Lower lobe of right lung (tissue), 2 donors: ENCODE measurements around the gene ZNF160. TPM values are rescaled to one million over a fixed set of nuclear protein-coding genes. Genes with fewer than 3 reads are reported as not detected.

Source experiments
- ATAC-seq, 2 donors: fragments of 200-7000 bp; cut with Tn5 transposase; one replicate each; pipeline ENCODE4 v1.9.1; 2020 to 2022; ENCODE audit warnings: mild to moderate bottlenecking in 2 of 2, moderate library complexity in 2 of 2
- DNase-seq: peaks from one replicate; pipeline ENCODE4 v3.0.0-alpha.2; 2020
- H3K27ac ChIP-seq: fragments of 200-600 bp; one replicate; pipeline ENCODE4 v1.8.0; 2022
- H3K27me3 ChIP-seq: fragments of 200-600 bp; one replicate; pipeline ENCODE4 v1.8.0; 2022; ENCODE audit warnings: low read depth
- H3K36me3 ChIP-seq: fragments of 200-600 bp; one replicate; pipeline ENCODE4 v1.8.0; 2022; ENCODE audit warnings: mild to moderate bottlenecking
- H3K4me1 ChIP-seq: fragments of 200-600 bp; one replicate; pipeline ENCODE4 v1.8.0; 2022
- H3K4me3 ChIP-seq: fragments of 200-600 bp; one replicate; pipeline ENCODE4 v1.8.0; 2022; ENCODE audit warnings: mild to moderate bottlenecking
- H3K9me3 ChIP-seq: fragments of 200-600 bp; one replicate; pipeline ENCODE4 v1.8.0; 2022
- intact Hi-C: fragments of 100-400 bp; cut with DNase I; formaldehyde crosslinking; loops from one replicate; pipeline ENCODE4 v1.11.0; 2022
- total RNA-seq: library from RNA; stranded (reverse); fragmentation: NEBNext Ultra II Directional; extraction: Animal tissue kit (Norgen Biotek cat#: 25700); gene quantifications from one replicate; pipeline ENCODE4 v1.2.1, GENCODE V29; 2021
- TF ChIP-seq, protein P1 (sequence below): fragments of 200-600 bp; IDR thresholded peaks from one replicate; pipeline ENCODE4 v1.8.0; 2022; ENCODE audit warnings: antibody characterized with exemption, mild to moderate bottlenecking
- donor health status: DM: no; HTN: yes; CAD: no; lungs with severe emphysema.

ZNF160 gene
- total RNA-seq, 1 donor from 2014 or later = 35.5 TPM

DNA sequence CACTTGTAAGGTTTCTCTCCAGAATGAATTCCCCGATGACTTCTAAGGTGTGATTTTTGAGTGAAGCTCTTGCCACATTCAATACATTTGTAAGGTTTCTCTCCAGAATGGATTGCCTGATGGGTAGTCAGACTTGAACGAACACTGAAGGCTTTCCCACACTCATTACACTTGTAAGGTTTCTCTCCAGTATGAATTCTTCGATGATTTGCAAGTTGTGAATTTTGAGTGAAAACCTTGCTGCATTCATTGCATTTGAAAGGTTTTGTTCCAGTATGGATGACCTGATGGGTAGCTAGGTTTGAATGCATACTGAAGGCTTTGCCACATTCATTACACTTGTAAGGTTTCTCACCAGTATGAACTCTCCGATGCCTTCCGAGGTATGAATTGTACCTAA is 34.4 kb downstream of the ZNF160 start:
- Histone ChIP-seq H3K9me3 (peaks cover 84% of the 10 kb centered on the region), H3K27ac (no peak overlapping the region), H3K4me3 (no peak overlapping the region), H3K4me1 (no peaks in the 10 kb centered on the region), H3K36me3 (peaks cover 58% of the 10 kb centered on the region), H3K27me3 (no peaks in the 10 kb centered on the region)
- intact Hi-C loops = no loop called here
- ATAC-seq = no peak
- TF ChIP-seq, protein P1, sequence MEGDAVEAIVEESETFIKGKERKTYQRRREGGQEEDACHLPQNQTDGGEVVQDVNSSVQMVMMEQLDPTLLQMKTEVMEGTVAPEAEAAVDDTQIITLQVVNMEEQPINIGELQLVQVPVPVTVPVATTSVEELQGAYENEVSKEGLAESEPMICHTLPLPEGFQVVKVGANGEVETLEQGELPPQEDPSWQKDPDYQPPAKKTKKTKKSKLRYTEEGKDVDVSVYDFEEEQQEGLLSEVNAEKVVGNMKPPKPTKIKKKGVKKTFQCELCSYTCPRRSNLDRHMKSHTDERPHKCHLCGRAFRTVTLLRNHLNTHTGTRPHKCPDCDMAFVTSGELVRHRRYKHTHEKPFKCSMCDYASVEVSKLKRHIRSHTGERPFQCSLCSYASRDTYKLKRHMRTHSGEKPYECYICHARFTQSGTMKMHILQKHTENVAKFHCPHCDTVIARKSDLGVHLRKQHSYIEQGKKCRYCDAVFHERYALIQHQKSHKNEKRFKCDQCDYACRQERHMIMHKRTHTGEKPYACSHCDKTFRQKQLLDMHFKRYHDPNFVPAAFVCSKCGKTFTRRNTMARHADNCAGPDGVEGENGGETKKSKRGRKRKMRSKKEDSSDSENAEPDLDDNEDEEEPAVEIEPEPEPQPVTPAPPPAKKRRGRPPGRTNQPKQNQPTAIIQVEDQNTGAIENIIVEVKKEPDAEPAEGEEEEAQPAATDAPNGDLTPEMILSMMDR = no peak
- DNase-seq = no peak

DNA sequence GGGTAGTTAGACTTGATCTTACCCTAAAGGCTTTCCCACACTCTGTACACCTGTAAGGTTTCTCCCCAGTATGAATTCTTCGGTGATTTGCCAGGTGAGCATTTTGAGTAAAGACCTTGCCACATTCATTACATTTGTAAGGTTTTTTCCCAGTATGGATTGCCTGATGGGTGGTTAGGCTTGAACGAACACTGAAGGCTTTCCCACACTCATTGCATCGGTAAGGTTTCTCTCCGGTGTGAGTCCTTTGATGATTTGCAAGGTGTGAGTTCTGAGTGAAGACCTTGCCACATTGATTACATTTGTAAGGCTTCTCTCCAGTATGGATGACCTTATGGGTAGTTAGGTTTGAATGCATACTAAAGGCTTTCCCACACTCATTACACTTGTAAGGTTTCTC is 35.0 kb downstream of the ZNF160 start:
- peaks cover 88% of the 10 kb centered on the region for H3K9me3 ChIP-seq
- no peak overlapping the region for H3K4me3 ChIP-seq
- intact Hi-C loops = no loop called here
- no peak overlapping the region for H3K27ac ChIP-seq
- no peak for DNase-seq
- H3K4me1 ChIP-seq = no peaks in the 10 kb centered on the region
- ATAC-seq = no peak
- TF ChIP-seq, protein P1 = no peak
- peaks cover 52% of the 10 kb centered on the region for H3K36me3 ChIP-seq
- no peaks in the 10 kb centered on the region for H3K27me3 ChIP-seq

DNA sequence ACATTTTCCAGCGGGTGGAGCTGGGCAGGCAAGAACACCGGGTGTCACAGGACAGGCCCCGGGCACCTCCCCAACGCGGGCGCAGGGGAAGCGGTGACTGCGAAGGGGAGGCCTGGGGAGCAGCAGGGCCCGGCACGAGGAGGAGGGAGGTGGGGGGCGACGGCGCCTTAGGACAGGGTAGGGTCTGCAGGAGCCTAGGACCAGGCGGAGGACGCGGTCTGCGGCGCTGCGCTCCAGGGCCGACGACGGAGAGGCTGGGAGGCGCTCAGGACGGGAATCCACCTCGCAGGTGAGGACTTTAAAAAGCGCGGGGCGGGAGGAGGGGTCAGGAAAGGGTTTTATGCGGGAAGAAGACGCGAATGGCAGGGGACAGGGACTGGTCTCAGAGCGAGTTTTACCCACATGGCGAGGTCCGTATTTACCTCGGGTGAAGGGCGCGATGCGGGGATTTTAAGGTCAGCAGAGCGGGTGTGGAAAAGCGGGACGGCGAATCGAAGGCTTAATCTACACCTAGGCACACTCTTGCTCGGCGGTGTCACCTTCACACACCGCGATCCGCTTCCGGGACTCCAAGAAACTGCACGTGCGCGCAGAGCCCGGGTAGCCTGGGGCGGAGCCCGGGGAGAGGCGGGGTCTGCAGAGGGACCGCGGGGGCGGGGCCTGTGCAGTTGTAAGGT is 45.2 kb downstream of the ZNF160 start:
- Histone ChIP-seq H3K36me3 (no peaks in the 10 kb centered on the region), H3K4me1 (no peaks in the 10 kb centered on the region), H3K9me3 (peaks cover 57% of the 10 kb centered on the region), H3K27me3 (peaks cover 11% of the 10 kb centered on the region), H3K27ac (no peak overlapping the region), H3K4me3 (peak overlapping the region; percentile 14)
- ATAC-seq (peak; percentile 39 to 61), DNase-seq (peak; percentile 47)
- TF ChIP-seq, protein P1 = no peak
- intact Hi-C loops = no loop called here

DNA sequence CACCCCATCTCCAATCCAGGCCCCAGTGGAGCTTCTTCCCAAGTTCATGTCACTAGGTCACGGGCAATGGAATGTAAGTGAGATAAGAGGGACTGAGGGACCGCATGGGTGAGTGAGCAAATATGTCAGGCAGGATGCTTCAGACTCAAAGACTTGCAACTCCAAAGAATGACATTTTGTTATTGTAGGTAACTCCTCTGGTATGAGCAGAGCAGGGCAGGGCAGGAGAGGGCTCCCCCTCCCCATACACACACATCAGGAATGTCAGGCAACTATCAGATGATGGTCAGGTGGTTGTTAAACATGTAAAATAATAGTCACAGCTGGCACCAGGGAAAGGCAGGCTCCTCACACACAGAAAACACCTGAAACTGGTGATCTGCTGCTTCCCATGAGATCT is 48.1 kb downstream of the ZNF160 start:
- H3K36me3 ChIP-seq = no peaks in the 10 kb centered on the region
- H3K27me3 ChIP-seq = peaks cover 11% of the 10 kb centered on the region
- peaks cover 34% of the 10 kb centered on the region for H3K9me3 ChIP-seq
- ATAC-seq = no peak
- H3K4me3 ChIP-seq = no peak overlapping the region
- no peak for DNase-seq
- intact Hi-C loops = no loop called here
- TF ChIP-seq, protein P1 = no peak
- H3K4me1 ChIP-seq = no peaks in the 10 kb centered on the region
- H3K27ac ChIP-seq = no peak overlapping the region

DNA sequence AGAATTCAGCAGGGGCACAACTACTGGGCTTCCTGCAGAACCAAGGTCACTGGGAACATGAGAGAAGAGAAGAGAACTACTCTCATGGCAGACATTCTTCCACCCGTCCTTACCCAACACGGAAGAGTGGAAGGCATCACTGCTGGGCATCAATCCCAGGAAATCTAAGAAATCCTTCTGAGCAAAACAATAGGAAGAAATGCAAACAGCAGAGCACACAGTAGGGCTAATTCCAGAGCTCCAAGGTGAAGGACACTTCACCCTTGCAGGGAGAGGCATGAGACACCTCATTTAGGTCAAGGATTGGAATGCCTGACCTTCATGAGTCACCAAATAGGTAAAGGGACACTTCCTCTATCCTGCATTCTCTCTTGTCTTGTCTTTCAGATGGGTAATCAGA is 55.8 kb downstream of the ZNF160 start:
- Histone ChIP-seq H3K27me3 (no peaks in the 10 kb centered on the region), H3K36me3 (no peaks in the 10 kb centered on the region), H3K4me1 (no peaks in the 10 kb centered on the region), H3K9me3 (peaks cover 19% of the 10 kb centered on the region), H3K27ac (no peak overlapping the region), H3K4me3 (no peak overlapping the region)
- ATAC-seq (no peak), DNase-seq (no peak)
- TF ChIP-seq, protein P1 = no peak
- intact Hi-C loops = no loop called here
